Gastroesophageal sphincter (tissue), 3 donors: ENCODE measurements around the gene SARS1.

Experiments used
- EP300 ChIP-seq: sonication (generic); formaldehyde crosslinking; IDR thresholded peaks from one replicate; pipeline ENCODE4 v1.6.1; 2017; ENCODE audit warnings: antibody characterized with exemption, mild to moderate bottlenecking
- POLR2A ChIP-seq, 2 donors: fragments of 450-650 bp; IDR thresholded peaks; one replicate each; pipeline ENCODE4 v1.6.1; 2017; ENCODE audit warnings: antibody characterized with exemption in 2 of 2, mild to moderate bottlenecking in 2 of 2, moderate library complexity in 1 of 2
- TF ChIP-seq, protein P1 (sequence below), 4 experiments: fragments of 200-600 bp in 2 of 4; fragments of 450-650 bp in 2 of 4; sonication (generic) in 1 of 4; IDR thresholded peaks; one replicate each; pipeline ENCODE4 v1.5.1; 2017 to 2019; ENCODE audit warnings: antibody characterized with exemption in 4 of 4, mild to moderate bottlenecking in 2 of 4, moderate library complexity in 2 of 4

DNA sequence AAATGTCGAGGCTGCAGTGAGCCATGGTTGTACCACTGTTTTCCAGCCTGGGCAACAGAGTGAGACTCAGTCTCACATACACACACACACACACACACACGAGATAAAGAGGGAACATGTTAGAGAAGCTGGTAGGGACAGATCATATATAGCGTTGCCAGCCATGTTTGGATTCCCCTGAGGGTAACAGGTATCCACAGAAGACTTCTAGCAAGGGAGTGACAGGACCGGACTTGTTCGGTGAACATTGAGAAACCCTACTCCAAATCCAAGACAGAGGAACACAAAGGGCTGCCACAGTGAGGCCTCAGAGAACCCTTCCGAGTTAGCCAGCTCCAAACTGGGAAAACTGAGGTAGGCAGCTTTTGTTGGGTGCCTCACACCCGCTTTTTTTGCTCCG is 3.7 kb upstream of the SARS1 start:
- TF ChIP-seq, protein P1, sequence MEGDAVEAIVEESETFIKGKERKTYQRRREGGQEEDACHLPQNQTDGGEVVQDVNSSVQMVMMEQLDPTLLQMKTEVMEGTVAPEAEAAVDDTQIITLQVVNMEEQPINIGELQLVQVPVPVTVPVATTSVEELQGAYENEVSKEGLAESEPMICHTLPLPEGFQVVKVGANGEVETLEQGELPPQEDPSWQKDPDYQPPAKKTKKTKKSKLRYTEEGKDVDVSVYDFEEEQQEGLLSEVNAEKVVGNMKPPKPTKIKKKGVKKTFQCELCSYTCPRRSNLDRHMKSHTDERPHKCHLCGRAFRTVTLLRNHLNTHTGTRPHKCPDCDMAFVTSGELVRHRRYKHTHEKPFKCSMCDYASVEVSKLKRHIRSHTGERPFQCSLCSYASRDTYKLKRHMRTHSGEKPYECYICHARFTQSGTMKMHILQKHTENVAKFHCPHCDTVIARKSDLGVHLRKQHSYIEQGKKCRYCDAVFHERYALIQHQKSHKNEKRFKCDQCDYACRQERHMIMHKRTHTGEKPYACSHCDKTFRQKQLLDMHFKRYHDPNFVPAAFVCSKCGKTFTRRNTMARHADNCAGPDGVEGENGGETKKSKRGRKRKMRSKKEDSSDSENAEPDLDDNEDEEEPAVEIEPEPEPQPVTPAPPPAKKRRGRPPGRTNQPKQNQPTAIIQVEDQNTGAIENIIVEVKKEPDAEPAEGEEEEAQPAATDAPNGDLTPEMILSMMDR (IDR thresholded peaks at IDR 0.05), result no peak
- no peak for TF ChIP-seq EP300
- TF ChIP-seq POLR2A (IDR thresholded peaks at IDR 0.05), result no peak
